Heart left ventricle (tissue), 16 donors: ENCODE results near the gene GABRD. TPM values are rescaled to one million over a fixed set of nuclear protein-coding genes. Genes with fewer than 3 reads are reported as not detected.

Experiments used
- ATAC-seq, 4 donors: fragments of 200-7000 bp; cut with Tn5 transposase; one replicate each; pipeline ENCODE4 v1.9.1; 2020 to 2022; ENCODE audit warnings: moderate library complexity in 4 of 4, mild to moderate bottlenecking in 3 of 4, moderate number of reproducible peaks in 1 of 4
- DNase-seq, 5 donors: peaks; one replicate each; pipeline ENCODE4 v3.0.0-alpha.2; 2020
- H3K27ac ChIP-seq, 12 donors: fragments of 200-600 bp; sonication (generic) in 4 of 12; one replicate each; pipeline versions ENCODE4 v1.5.0 to v1.8.0; 2016 to 2022; ENCODE audit warnings: mild to moderate bottlenecking in 2 of 12
- H3K27me3 ChIP-seq, 9 donors: fragments of 200-600 bp; sonication (generic) in 2 of 9; one replicate each; pipeline versions ENCODE4 v1.5.1 to v1.8.0; 2016 to 2022; ENCODE audit warnings: mild to moderate bottlenecking in 3 of 9
- H3K36me3 ChIP-seq, 9 donors: fragments of 200-600 bp; sonication (generic) in 2 of 9; one replicate each; pipeline versions ENCODE4 v1.5.0 to v1.8.0; 2018 to 2022; ENCODE audit warnings: mild to moderate bottlenecking in 2 of 9
- H3K4me1 ChIP-seq, 12 donors: fragments of 200-600 bp; sonication (generic) in 4 of 12; one replicate each; pipeline versions ENCODE4 v1.5.0 to v1.8.0; 2016 to 2022; ENCODE audit warnings: mild to moderate bottlenecking in 3 of 12
- H3K4me3 ChIP-seq, 12 donors: fragments of 200-600 bp; sonication (generic) in 4 of 12; one replicate each; pipeline versions ENCODE4 v1.5.0 to v1.8.0; 2017 to 2022; ENCODE audit warnings: mild to moderate bottlenecking in 9 of 12, moderate library complexity in 4 of 12
- H3K9me3 ChIP-seq, 12 donors: fragments of 200-600 bp; sonication (generic) in 4 of 12; one replicate each; pipeline versions ENCODE4 v1.5.0 to v1.8.0; 2016 to 2022; ENCODE audit warnings: mild to moderate bottlenecking in 1 of 12
- CTCF ChIP-seq, 12 donors: fragments of 200-600 bp; sonication (generic) in 4 of 12; IDR thresholded peaks; one replicate each; pipeline versions ENCODE4 v1.5.0 to v1.8.0; 2018 to 2022; ENCODE audit warnings: antibody characterized with exemption in 12 of 12, mild to moderate bottlenecking in 5 of 12
- POLR2A ChIP-seq, 2 donors: fragments of 450-650 bp; IDR thresholded peaks; one replicate each; pipeline ENCODE4 v1.6.1; 2017; ENCODE audit warnings: antibody characterized with exemption in 2 of 2, mild to moderate bottlenecking in 2 of 2, moderate library complexity in 2 of 2
- WGBS, 4 donors: extraction: QIAGEN DNeasy Blood & Tissue Kit in 2 of 4; methylation state at CpG; one replicate each; pipeline versions ENCODE4 v1.1.5 to v1.1.7; 2013 to 2018; 5-methylcytosine and 5-hydroxymethylcytosine counted together
- intact Hi-C, 10 donors: fragments of 100-400 bp; cut with DNase I; formaldehyde crosslinking; loops; one replicate each; pipeline versions ENCODE4 v1.11.1 to v1.14.2; 2022
- polyA plus RNA-seq, 2 donors: library from polyadenylated mRNA; stranded (reverse); fragments of 200-250 nt; gene quantifications; one replicate each; pipeline ENCODE4 v1.2.3, GENCODE V29; 2013
- total RNA-seq, 9 donors: library from RNA; depleted of rRNA in 2 of 9; stranded (reverse); fragments of >200 nt in 2 of 9; fragmentation: NEBNext Ultra II Directional in 3 of 9; extraction: Animal tissue kit (Norgen Biotek cat#: 25700) in 3 of 9; gene quantifications; one replicate each; pipeline versions ENCODE4 v1.1.0 to v1.2.4, GENCODE V29; 2016 to 2023
- donor health status: ischemic (EF 13 %, LVEDD 7.1; RV severe dilation, severe dysfunction).
- donor health status: healthy with polysubstance abuse.
- donor health status: DM: no; HTN: yes; CAD: no.
- donor health status: DM: no; HTN: no; CAD: no.
- donor health status: ischemic (EF 25% LVEDD 6.9; RV normal size, moderate dysfunction).
- donor health status: ischemic (EF 25% LVEDD 5.7; RV mildly dilated, moderate dysfunction).
- donor health status: healthy.
- donor health status: DM: yes; HTN: yes; CAD: no.
- donor health status: ischemic (EF 35%, LVEDD 5.7; RV mildly dilated, moderate dysfunction).
- donor health status: nonischemic (EF 11% LVEDD 7.7; RV severe dilation, severe dysfunction).
- donor health status: DM: yes; HTN: yes; CAD: no.
- donor health status: PGD.
- donor health status: ischemic (EF 29% LVEDD 5.4; RV normal size, mild dysfunction).
- donor health status: nonischemic (EF 23%, LVEDD 6.1; RV moderate dilation, normal function).

The GABRD gene
- total and polyA plus RNA-seq, 11 donors, result 0.21 to 1.1 (median 0.65) TPM; not detected in 2

- Histone ChIP-seq H3K36me3 (no peaks in the 10 kb centered on the region), H3K4me1 (peaks cover 0 to 29% (median 16%) of the 10 kb centered on the region in 12 donors), H3K27ac (peak overlapping the region in 1 of 12 donors; percentile 29), H3K9me3 (no peaks in the 10 kb centered on the region), H3K27me3 (peaks cover 2 to 41% (median 30%) of the 10 kb centered on the region in 9 donors), H3K4me3 (peak overlapping the region in 9 of 12 donors; percentile 23 to 45 (median 40))
- ATAC-seq (peak in 3 of 4 donors; percentile 65 to 84 (median 69)), DNase-seq (peak; percentile 57 to 86 (median 71))
- TF ChIP-seq POLR2A (IDR thresholded peaks at IDR 0.05) (no peak), CTCF (IDR thresholded peaks at IDR 0.05) (peak; percentile 60 to 93 (median 84))
- WGBS, 4 donors, result 7 to 18% (median 10%) methylated on average over 32 to 75 of the region's 75 CpGs
- intact Hi-C loops, result loop anchor here (1.0 to 5.0 kb wide), 8 partner anchors 82 to 104 kb away; no protein-coding TSS in a partner anchor
Measured at GRCh38 chr1:2044510-2045319, 25.6 kb downstream of the GABRD start.

GRCh38 chr1:2045468-2046173 is 26.5 kb downstream of the GABRD start:
- TF ChIP-seq CTCF (IDR thresholded peaks at IDR 0.05) (no peak), POLR2A (IDR thresholded peaks at IDR 0.05) (no peak)
- DNase-seq, result no peak
- Histone ChIP-seq H3K4me3 (no peak overlapping the region), H3K4me1 (peaks cover 0 to 38% (median 17%) of the 10 kb centered on the region in 12 donors), H3K36me3 (no peaks in the 10 kb centered on the region), H3K27me3 (peaks cover 6 to 49% (median 34%) of the 10 kb centered on the region in 9 donors), H3K27ac (no peak overlapping the region), H3K9me3 (no peaks in the 10 kb centered on the region)
- WGBS, 4 donors, result 40 to 55% (median 51%) methylated on average over 14 to 15 of the region's 15 CpGs
- intact Hi-C loops, result loop anchor here (1.0 to 5.0 kb wide), 6 partner anchors 85 to 105 kb away; no protein-coding TSS in a partner anchor
- ATAC-seq, result no peak

GRCh38 chr1:2046174-2046917 is 27.2 kb downstream of the GABRD start:
- no peaks in the 10 kb centered on the region for H3K9me3 ChIP-seq
- H3K27ac ChIP-seq, result no peak overlapping the region
- intact Hi-C loops, result loop anchor here in 7 of 10 donors (5.0 kb wide), 2 partner anchors 89 to 104 kb away; no protein-coding TSS in a partner anchor
- H3K27me3 ChIP-seq, result peaks cover 11 to 57% (median 41%) of the 10 kb centered on the region in 9 donors
- peaks cover 0 to 45% (median 19%) of the 10 kb centered on the region in 12 donors for H3K4me1 ChIP-seq
- WGBS, 4 donors, result 15 to 36% (median 30%) methylated on average over 15 to 20 of the region's 20 CpGs
- no peak for TF ChIP-seq POLR2A (IDR thresholded peaks at IDR 0.05)
- peak; percentile 57 to 81 (median 66) for TF ChIP-seq CTCF (IDR thresholded peaks at IDR 0.05)
- DNase-seq (peak; percentile 52 to 82 (median 58)), ATAC-seq (peak in 3 of 4 donors; percentile 17 to 63 (median 22))
- H3K36me3 ChIP-seq, result no peaks in the 10 kb centered on the region
- no peak overlapping the region for H3K4me3 ChIP-seq
